Fibroblast of the aortic adventitia (primary cell): ENCODE data around the gene ASCC3. TPM values are rescaled to one million over a fixed set of nuclear protein-coding genes. Genes with fewer than 3 reads are reported as not detected.

Source experiments
- DNase-seq: peaks from one replicate; pipeline ENCODE4 v3.0.0-alpha.2; 2010; ENCODE audit warnings: low read depth
- H3K4me3 ChIP-seq: 2 replicates; pipeline ENCODE4 v1.5.1; 2011; ENCODE audit warnings: low read depth, mild to moderate bottlenecking, control low read depth, low read length, moderate library complexity
- total RNA-seq: library from RNA; depleted of rRNA; stranded (reverse); fragments of >200 nt; gene quantifications from 2 replicates; pipeline ENCODE4 v1.2.3, GENCODE V29; 2012; ENCODE audit warnings: low replicate concordance
- TF ChIP-seq, protein P1 (sequence below): IDR thresholded peaks from 2 replicates; pipeline ENCODE4 v1.5.1; 2011; ENCODE audit warnings: mild to moderate bottlenecking, low read length, control low read depth, inconsistent platforms; ENCODE audit not compliant: insufficient read depth

Gene ASCC3
- total RNA-seq, 1 donor, result 87.5 TPM

DNA sequence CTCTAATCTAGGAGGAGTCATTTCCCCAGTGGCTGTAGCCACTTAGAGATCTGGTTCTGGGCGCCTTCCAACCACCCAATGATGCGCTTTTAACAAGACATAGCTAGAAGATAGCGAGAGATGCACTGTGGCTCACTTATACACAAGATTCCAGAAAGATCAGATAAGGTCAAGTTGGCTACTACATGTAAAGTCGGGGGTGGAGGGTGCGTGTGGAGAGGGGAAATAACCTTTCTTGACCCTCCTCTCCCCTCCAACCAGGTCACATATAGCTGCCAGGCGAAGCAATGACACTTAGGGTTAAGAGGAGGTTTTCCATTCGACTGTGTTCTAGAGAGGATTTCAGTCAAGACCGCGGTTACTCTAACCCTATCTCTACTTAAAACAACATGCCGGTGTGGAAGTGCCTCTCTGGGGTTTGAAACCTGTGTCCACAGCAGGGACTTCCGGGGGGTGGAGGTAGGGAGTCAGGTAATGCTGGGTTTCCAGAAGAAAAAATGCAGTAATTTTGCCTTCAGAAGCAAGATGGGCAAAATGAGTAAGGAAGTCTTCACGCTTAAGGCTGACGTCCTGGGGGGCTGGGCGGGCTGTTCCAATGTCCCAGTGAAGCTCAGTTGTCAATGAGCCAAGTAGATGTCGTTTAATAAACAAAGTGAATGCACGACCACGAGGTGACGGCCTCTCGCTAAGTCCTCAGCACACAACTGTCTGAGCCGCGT is 414.6 kb downstream of the ASCC3 start:
- no peak for DNase-seq
- TF ChIP-seq, protein P1, sequence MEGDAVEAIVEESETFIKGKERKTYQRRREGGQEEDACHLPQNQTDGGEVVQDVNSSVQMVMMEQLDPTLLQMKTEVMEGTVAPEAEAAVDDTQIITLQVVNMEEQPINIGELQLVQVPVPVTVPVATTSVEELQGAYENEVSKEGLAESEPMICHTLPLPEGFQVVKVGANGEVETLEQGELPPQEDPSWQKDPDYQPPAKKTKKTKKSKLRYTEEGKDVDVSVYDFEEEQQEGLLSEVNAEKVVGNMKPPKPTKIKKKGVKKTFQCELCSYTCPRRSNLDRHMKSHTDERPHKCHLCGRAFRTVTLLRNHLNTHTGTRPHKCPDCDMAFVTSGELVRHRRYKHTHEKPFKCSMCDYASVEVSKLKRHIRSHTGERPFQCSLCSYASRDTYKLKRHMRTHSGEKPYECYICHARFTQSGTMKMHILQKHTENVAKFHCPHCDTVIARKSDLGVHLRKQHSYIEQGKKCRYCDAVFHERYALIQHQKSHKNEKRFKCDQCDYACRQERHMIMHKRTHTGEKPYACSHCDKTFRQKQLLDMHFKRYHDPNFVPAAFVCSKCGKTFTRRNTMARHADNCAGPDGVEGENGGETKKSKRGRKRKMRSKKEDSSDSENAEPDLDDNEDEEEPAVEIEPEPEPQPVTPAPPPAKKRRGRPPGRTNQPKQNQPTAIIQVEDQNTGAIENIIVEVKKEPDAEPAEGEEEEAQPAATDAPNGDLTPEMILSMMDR, result no peak
- H3K4me3 ChIP-seq, result no peak overlapping the region

DNA sequence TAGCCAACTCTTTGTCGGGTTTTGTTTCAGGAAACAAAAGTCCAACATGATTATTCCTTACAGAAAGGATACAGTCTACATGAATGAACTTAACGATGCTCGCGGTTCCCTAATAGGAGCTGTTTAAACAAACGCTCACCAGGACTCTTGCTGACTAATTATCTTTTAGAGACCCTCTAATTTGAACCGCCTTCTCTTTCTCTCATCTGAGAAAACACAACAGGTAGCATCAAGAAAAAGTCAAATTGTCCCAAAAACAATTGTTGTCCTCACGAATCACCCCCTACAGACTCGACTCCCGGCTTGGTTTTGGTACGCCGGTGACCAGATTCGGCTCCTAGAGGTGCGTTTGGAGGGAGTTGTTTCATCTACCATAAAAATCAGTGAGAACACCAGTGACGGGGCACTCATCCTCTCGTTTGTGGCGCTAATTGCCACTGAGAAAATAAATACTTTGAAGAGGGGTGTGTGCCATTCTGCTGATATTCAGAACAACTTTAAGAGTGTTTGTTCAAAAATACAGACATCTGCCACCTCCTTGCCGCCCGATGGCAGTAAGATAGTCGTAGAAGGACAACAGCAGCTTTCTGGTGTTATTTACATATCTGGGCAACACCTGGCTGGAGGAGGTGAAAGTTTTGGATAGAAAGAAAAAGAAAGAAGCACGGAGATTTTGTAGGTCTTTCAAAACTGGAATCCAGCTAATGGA is 415.3 kb downstream of the ASCC3 start:
- H3K4me3 ChIP-seq, result no peak overlapping the region
- no peak for DNase-seq
- TF ChIP-seq, protein P1, result no peak

DNA sequence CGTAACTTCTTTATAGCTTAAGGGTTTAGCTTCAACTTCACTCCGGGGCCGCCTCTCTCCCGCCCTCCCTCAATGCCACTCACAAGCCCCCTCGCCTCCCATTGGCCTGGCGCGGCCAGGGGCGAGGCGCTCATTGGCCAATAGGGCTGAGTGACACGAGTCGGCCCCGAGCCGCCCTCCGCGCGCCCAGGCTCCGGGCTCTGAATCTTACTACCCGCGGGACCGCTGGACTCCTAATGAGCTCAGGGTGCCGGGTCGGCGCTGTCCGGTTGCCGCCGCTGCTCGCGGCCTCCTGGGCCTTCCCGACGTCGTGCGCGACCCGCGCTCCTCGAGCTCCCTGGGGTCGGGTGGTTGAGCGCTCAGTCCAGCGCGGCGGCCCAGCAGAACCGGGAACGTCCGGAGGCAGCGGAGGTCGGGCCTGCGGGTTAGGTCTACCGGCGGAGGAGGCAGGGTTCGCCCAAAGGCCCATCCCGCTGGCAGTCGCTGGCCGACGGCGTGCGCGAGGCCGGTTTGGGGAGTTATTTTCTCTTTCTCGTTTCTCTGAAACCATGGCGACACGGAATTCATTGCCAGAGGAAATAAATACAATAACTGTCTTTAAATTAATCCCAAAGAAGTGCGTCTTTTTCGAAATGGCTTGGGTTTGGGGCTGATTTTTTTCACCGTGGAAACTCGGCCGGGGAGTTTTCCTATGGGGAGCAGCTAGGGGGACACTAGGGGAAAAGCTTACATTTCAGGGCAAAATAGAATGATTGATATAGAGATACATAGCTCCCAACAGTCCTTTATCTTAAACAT is 416.0 kb downstream of the ASCC3 start, which contains the start of gene SIM1:
Gene SIM1, minus strand, starts transcription at position 19 of the 798 bp plus-strand sequence. CDS start 1,453 bp downstream, outside the sequence.
- TF ChIP-seq, protein P1, result no peak
- DNase-seq, result no peak
- H3K4me3 ChIP-seq, result peak within 1 kb of the TSS; percentile 42

DNA sequence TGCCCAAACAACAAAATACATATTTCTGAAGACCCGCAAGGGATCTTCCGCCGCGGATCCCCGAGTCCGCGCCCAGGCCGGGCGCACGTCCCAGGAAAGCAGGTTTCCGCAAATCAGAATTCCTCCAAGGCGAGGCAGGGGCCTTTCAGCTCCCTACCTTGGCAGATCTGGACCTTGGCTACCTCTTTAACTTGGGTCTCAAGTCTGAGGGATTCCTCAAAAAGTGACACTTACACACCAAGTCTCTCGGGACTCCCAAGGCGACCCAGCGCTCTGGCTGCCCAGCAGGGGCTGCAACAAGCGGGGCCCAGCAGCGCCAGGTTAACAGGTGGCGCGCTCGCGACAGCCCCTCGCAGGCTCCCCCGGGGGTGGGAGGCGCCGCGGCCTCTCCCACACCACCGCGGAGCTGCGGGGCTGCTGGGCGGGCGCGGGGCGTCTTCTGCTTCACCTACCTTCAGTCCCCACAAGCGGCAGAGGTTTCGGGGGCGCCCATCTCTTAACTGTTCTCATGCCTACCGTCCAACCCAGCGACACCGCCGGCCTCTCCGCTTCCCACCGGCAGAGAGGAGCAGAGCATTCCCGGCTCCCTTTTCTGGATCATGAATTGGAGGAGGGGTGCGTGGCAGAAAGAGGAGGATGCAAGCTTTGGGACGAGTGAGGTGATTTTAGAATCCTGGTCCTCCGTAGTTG is 416.8 kb downstream of the ASCC3 start:
- no peak overlapping the region for H3K4me3 ChIP-seq
- TF ChIP-seq, protein P1, result no peak
- DNase-seq, result no peak

DNA sequence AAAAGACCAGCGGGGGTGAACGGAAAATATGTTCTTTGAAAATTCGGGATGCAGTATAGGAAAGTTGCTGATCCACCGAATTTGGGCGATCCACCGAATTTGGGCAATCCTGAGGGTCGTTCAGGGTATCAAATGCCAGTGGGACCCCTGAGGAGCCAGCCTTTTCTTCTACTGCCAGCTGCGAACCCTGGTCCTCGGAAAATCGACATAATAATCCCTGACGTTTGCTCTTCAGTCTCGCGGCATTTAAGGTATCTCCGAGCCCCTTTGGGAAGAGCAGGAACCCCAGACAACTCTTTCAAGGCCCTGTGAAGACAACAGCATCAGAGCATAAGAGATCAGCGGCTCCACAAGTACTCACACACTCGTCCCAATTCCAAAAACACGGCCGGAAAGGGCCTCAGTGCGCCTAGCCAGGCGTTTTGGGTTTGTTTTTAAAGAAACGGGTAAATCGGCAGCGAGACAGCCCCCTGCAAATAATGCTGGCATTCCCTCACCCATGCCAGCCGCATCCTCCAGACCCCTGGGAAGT is 417.4 kb downstream of the ASCC3 start:
- DNase-seq, result no peak
- H3K4me3 ChIP-seq, result no peak overlapping the region
- TF ChIP-seq, protein P1, result no peak
